ENCODE measurements around the gene ARNT2. TPM values are rescaled to one million over a fixed set of nuclear protein-coding genes. Genes with fewer than 3 reads are reported as not detected.

ARNT2 gene
- total and polyA plus RNA-seq, 10 of the 15 experiments (the other 5 are each of a cell fraction or from before 2014, with no cell fraction given), result 0.07 to 0.49 (median 0.09) TPM; not detected in 6

DNA sequence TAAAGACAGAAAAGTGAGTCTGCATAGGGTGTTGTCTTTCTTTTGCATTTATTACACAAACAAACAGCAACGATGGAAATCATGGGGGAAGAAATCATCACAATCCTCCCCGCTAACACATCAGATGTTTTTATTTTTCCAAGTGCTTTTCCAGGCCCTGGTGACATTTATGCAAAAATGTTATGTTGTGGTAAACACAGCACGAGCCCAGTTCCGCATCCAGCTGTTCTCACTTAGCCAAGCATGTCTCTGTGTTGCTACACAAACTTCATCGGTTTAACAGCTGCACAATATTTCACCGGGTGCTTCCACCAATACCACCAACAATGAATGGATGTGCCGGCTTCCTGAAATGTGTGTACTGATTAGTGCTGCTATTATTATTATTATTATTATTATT lies 237.2 kb downstream of the ARNT2 start:
- ATAC-seq (no peak), FAIRE-seq (no peak), DNase-seq (ENCODE audit: low read depth, low spot score) (no peak)
- no peak overlapping the region for H3K9ac ChIP-seq (ENCODE audit: control insufficient read depth, insufficient read depth, low read length)
- H2AFZ ChIP-seq (ENCODE audit: control insufficient read depth, low read depth, low read length), result no peak overlapping the region
- no peaks in the 10 kb centered on the region for H4K20me1 ChIP-seq (ENCODE audit: control insufficient read depth, insufficient read depth)
- WGBS (ENCODE audit: insufficient coverage, insufficient replicate concordance, low lambda C conversion rate, missing lambda C conversion rate), result 55% methylated on average over 7 of the region's 7 CpGs
- H3K4me2 ChIP-seq (ENCODE audit: control insufficient read depth, insufficient read depth), result no peak overlapping the region
- SMC1A ChIA-PET (ENCODE audit: uncharacterized antibody, unreplicated experiment), result no interaction called here
- H3K4me1 ChIP-seq (ENCODE audit: control insufficient read depth, insufficient read depth, low read length), result no peaks in the 10 kb centered on the region
- RAD21 ChIA-PET (ENCODE audit: unreplicated experiment), result no interaction called here
- no peaks in the 10 kb centered on the region; the same call in 2 of the 3 replicates for H3K9me3 ChIP-seq (replicated peaks; ENCODE audit: control insufficient read depth, insufficient read depth, low read length)
- H3K36me3 ChIP-seq (ENCODE audit: control insufficient read depth in 2 of 2, insufficient read depth in 2 of 2, low read length in 1 of 2), result no peaks in the 10 kb centered on the region
- CTCF ChIA-PET, result no interaction called here
- intact Hi-C loops (cut with micrococcal nuclease; ENCODE audit: unreplicated experiment), result no loop called here
- no peak overlapping the region for H3K4me3 ChIP-seq
- POLR2A ChIA-PET, result no interaction called here
- no peak overlapping the region for H3K27ac ChIP-seq (ENCODE audit: control insufficient read depth, insufficient read depth)
- no peaks in the 10 kb centered on the region for H3K27me3 ChIP-seq (replicated peaks in 1 of 2; ENCODE audit: control insufficient read depth in 2 of 2, insufficient read depth in 2 of 2, low read length in 1 of 2)
- BruUV-seq (replicated peaks), result no TSS peak
- TF ChIP-seq MTA3 (IDR thresholded peaks at IDR 0.05; ENCODE audit: borderline replicate concordance, low read length) (no peak), ZNF274 (IDR thresholded peaks at IDR 0.05; ENCODE audit: insufficient read depth, insufficient read length) (no peak), ZZZ3 (IDR thresholded peaks at IDR 0.05; ENCODE audit: control insufficient read depth, insufficient read length, low read depth) (no peak), FOS (IDR thresholded peaks at IDR 0.05; ENCODE audit: borderline replicate concordance, extremely low read depth, insufficient read length) (no peak), IKZF1 (conservative IDR thresholded peaks at IDR 0.05) (no peak), ZBTB4 (CRISPR knock-in tag; IDR thresholded peaks at IDR 0.05) (no peak), MXI1 (IDR thresholded peaks at IDR 0.05; ENCODE audit: low read depth, low read length) (no peak), YY1 (IDR thresholded peaks at IDR 0.05; ENCODE audit: low read depth, low read length) (no peak), STAT3 (IDR thresholded peaks at IDR 0.05; ENCODE audit: low read depth, low read length) (no peak)
- in situ Hi-C loops (cut with MboI), result no loop called here
- H3K79me2 ChIP-seq (ENCODE audit: control insufficient read depth, insufficient read depth, low read length), result no peaks in the 10 kb centered on the region

Measured in GM12878 (cell line).